Aortic smooth muscle cell (primary cell): Measurements from ENCODE around the gene APAF1. TPM values are rescaled to one million over a fixed set of nuclear protein-coding genes. Genes with fewer than 3 reads are reported as not detected.

ENCODE experiments used
- total RNA-seq: library from RNA; depleted of rRNA; stranded (reverse); fragments of >200 nt; gene quantifications from 2 replicates; pipeline ENCODE4 v1.2.3, GENCODE V29; 2014

APAF1 gene
- 18.8 and 20.3 TPM in 2 replicates for total RNA-seq

GRCh38 chr12:98644712-98645571 lies at the start of gene APAF1, which contains the start of gene IKBIP:
Gene APAF1, plus strand, starts transcription at chr12:98645290. Its CDS starts 3,070 bp downstream, at chr12:98648360.
Gene IKBIP, minus strand, starts transcription at chr12:98644788. Its CDS starts 87 bp downstream, at chr12:98644701.

Other genes with a start within 250 kb of the APAF1 start
- gene TMPO, start 129.7 kb upstream of the APAF1 start, total RNA-seq, result 47.6 and 69.2 TPM in 2 replicates
- gene SLC25A3, start 51.6 kb upstream of the APAF1 start, total RNA-seq, result 497 and 617 TPM in 2 replicates
- 36.2 and 45.8 TPM in 2 replicates for gene IKBIP, start 502 bp upstream of the APAF1 start, total RNA-seq